Muscle of arm (tissue), 12 donors: Measurements from ENCODE around the gene ICA1. TPM values are rescaled to one million over a fixed set of nuclear protein-coding genes. Genes with fewer than 3 reads are reported as not detected.
"Not testable (repeated sequence)": the region's sequence is repeated elsewhere in the genome, so short reads cannot be mapped to it uniquely, and the experiment has no call there.

ENCODE experiments used
- DNase-seq: peaks from one replicate; pipeline ENCODE4 v3.0.0-alpha.2; 2013
- polyA plus RNA-seq, 12 donors: library from polyadenylated mRNA; unstranded; fragments of 120-200 nt; gene quantifications; one replicate each; pipeline ENCODE4 v1.2.1, GENCODE V29; 2013; ENCODE audit not compliant: insufficient read length in 12 of 12

Gene ICA1
- polyA plus RNA-seq, 12 donors, result 3.0 to 40.9 (median 5.9) TPM; not detected in 1

DNA sequence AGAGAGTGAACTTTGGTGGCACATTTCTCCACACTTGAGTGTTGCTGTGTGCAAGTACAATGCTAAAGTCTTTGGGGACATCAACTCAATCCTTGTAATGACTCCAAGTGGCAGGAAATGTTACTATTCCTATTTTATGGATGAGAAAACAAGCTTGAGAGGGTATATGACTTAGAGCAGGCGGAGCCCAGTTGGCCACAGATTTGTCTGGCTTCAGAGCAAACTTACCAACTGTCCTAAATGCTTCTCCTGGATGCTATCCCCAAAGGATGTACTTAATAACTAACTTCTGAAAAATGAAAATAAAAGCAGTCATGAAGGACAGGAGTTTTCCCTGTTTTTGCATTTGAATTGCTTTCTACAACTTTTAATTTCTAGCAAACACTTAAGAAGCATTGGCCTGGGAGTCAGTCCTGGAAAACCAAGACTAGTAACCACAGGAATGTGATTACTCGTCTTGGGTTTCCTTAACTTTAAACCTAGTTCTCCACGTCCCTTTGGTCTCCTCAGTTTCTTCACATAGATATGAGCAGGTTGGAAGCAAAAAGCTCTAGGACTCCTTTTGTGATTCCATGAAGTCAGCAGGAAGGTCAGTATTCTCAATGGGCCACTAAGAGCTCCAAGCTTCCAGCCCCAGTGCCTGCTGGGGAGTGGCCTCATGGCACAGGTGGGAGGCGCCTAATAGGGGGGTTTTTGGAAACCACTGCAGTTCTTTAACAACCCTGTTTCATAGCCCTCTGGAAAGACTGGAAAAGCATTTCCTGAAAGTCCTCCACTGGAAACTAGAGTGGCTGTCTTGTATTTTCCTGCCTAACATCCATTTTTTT, 152.6 kb downstream of the ICA1 start:
- no peak for DNase-seq

DNA sequence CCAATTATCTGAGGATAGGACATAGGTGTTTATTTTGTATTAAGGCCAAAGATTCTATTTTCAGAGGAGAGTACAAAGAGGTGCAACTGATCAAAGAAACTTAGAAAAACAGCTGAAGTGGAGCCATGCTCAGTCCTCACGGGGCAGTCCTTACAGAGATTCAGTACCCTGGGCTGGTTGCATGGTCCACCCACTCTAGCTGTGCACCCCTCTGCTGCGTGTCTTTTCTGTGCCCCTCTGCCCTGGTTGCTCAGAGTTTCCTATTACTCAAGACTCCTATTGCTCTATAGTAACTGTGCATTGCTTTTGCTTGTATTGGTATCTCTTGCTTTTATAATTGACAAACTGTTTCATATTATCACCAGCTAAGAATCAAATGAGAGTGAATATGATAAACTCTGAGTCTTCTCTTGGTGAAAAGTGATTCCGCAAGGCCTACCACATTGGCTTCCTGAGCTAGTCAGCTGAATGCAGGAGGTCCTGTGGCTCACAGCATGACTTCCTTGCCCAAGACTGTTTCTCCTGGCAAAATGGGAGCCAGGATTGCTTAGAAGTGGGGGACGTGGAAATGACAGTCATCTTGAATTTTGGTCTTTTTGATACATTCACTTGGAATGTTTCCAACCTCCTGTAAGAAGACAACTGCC, 156.4 kb downstream of the ICA1 start:
- DNase-seq, result no peak

DNA sequence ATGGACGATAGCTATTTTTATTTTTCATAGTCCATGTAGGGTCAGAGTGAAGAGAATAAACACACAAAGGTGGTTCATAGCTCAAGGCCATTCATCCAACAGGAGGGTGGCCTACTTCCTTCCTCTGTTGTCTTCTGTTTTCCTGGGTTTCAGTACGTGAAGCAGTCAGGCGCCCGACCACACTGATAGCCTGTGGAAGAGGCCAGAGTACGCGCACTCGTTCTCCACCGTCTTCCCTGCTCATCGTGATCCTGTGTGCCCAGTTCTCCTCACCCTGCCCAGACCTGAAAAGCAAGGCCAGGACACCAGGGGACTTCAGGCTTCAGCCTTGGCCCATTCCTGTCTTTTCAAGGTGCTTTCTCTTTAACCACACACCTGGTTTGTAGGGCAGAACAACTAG, 158.7 kb downstream of the ICA1 start:
- no peak for DNase-seq

DNA sequence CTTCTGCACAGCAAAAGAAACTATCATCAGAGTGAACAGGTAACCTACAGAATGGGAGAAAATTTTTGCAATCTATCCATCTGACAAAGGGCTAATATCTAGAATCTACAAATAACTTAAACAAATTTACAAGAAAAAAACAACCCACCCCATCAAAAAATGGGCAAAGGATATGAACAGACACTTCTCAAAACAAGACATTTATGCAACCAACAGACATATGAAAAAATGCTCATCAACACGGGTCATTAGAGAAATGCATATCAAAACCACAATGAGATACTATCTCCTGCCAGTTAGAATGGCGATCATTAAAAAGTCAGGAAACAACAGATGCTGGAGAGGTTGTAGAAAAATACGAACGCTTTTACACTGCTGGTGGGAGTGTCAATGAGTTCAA, 160.7 kb downstream of the ICA1 start:
- DNase-seq, result not testable (repeated sequence)

DNA sequence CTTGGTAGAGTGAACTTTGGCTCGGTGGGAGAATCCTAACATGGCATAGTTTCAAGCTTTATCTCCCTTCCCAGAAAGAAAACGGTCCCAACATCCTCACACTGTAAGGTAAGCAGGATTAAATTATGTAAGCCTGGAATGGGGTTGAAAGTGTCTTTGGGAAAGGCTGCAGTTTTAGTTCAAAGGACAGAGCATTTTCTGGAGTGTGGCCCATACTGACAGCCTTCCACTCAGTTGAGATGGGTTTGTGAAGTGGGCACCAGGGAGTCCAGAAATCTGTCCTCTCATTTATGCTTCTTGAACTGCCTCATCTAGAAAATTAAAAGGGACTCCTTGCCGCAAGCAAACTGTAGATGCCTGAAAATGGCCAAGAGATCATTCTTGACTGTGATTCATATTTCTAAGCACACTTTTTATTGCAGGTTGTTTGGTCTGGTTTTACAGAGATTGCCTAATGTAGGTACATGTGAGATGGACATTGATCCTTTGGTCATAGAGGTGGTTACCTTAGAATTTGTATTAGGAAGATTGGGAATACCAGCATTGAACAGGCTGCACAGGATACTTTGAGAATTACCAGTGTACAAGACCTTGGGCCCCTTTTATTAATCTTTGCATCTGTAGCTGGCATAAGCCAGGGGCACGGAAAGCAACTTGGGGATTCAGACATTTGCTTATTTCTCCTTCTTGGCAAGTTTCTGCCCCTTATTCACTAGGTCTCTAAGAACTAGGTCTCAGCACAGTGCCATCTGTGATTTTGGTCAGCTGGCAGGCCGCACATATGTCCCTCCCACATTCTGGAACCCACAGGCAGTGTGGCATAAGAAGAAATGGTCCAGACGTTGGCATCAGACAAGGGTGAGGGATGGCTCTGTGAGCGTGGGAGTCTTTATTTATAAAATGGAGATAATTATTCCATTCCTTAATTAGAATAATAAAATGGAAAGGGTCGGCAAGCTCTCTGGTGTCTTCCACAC, 167.5 kb downstream of the ICA1 start:
- no peak for DNase-seq

DNA sequence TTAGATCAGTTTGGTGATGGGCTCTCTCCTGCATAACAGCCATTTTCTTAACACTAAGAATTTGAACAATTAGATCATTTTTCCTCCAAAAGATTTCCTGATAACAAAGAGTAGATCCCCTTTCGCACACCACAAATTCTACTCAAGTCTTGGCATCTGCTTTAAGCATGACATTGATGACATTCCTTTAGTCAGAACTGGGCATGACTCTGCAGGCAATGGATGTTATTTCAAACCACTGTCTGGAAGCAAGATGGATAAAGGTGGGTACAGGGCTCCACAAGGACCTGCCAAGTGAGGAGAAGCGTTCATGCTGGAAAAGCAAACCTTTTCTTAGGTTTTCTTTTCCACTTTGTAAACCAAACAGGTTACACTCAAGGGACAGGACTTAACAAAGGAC, 169.8 kb downstream of the ICA1 start:
- no peak for DNase-seq

DNA sequence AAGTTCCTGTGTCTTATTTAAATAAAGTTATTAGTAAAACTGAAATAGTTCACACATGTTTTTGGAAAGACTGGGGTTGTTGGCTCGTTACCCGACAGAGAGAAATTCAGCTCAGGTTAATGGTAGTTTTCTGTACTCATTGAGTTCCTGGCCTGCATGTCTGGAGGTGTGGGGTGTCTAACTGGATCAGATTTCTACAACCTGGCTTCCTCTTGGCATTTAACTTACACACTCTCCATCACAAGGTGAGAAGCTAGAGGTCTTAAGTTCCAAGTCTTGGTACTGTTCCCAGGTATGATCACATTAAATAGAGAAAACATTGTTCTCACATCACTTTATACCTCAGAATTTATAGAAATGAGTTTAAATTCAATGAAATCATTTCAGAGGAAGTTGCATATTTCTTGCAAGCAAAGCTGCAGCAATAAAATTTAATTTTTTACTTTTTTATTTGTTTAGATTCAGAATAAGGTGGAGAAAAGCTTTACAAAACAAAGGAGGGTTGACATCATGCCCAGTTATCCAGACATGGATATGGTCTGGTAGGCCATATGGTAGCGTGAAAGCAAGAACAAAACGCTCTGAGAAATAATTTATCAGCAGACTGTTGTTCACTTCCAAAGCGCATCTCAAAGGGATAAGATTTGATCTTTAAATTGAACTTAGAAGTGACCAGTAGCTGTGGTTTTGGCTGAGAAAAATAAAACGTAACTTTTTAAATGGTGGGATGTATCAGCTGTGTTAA, 172.8 kb downstream of the ICA1 start:
- DNase-seq, result no peak

DNA sequence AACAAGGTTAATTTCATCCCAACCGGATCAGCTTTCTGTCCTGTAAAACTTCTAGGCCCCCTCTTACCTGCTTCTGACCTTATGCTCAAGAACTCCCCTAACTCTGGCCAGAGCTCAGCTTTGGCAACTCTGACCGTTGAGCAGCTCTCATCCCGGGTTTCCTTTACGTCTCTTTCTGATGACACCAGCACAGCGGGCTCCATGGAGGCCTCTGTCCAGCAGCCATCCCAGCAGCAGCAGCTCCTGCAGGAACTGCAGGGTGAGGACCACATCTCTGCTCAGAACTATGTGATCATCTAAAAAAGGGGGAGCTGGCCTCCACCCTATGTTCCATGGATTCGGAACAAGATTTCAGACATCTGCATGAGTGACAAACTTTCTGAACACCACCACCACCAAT, 175.7 kb downstream of the ICA1 start:
- no peak for DNase-seq

DNA sequence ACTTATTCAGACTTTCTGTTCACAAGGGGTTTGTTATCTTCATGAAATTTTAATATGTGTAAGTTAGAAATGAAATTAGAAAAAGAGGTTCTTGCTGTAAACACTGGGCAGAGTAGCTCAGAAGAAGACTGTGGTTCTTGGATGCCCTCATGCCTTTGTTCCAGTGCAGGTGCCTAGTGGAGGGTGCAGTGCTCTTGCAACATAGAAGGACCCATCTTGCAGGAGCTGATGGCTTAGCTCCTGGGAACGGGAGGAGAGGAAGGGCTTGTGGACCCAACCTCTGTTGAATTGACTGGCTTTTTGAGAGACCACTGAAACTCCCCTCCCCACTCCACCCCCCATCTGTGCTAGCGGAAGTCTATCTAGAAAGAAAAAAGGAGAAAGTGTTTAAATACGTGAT, 176.5 kb downstream of the ICA1 start:
- no peak for DNase-seq

DNA sequence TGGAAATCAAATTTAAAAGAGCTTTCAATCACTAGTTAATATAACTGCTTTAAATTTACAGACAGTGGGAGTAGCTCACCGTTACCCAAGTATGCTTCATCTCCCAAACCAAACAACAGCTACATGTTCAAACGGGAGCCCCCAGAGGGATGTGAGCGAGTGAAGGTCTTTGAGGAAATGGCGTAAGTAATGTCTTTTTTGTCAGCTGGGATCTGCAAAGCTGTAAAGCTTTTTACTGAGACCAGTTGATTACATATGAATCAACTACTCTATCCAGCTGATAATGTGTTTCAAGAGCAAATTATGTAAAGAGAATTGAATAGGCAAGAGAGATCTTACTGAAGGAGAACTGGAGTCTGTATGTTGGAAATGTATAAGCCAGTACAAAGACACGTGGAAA, 177.1 kb downstream of the ICA1 start:
- no peak for DNase-seq

DNA sequence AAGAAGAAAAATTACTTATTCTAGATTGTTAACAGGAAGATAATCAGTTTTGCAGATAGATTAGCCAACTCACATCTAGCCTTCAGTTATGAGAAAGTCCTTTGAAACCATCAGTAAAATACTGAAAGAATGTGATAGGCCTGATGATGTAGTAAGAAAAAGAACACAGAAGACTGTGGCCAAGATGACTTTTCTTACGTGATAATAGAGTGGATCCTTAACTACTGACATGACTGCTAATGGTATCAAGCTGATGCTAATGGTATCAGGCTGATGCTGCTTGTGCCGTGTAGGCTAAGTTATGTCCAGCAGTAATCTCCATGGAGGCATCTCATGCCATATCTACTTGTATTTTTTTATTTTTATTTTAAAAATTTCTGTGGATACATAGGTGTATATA, 179.2 kb downstream of the ICA1 start:
- no peak for DNase-seq

DNA sequence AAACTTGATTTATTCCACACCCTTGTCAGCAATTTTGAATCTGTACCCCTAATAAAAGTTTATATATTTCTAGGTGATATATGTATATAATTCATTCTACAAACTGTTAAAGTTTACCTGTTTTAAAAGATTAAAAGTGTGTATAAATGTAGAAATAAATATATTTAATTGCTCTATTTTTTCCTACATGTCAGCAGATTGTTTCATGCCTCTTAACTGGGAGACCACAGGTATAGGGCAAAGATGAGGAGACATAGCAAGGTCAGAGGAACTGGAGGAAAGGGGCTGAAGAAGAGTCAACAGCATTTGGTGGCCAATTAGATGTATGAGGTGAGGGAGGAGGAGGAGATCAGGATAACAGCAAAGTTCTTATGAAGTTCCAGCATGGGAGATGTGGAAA, 183.5 kb downstream of the ICA1 start:
- no peak for DNase-seq

DNA sequence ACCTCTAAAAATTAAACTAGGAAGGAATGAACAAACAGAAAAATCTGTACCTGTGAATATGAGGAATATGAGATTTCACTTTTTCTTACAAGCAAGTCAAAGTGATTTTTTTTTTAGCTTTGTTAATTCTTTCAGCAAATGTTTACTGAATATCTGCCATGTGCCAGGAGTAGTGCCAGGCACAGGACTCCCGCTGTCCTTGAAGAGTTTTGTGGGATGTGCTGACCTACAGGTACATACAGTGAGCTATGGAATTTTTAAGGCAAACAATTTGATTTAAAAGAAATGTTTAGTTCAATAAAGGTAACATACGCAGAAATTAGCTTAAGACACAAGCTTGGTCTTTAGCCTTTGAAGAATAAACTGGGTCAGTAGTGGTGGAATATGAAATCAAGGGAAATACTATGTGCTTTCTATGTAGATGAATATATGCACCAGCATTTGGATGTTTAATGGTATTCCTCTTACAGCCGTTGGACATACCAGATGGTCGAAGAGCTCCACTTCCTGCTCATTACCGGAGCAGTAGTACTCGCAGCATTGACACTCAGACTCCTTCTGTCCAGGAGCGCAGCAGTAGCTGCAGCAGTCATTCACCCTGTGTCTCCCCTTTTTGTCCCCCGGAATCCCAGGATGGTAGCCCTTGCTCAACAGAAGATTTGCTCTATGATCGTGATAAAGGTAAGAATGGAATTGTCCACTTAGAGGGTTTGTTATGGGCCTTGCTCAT, 191.4 kb downstream of the ICA1 start:
- DNase-seq, result no peak

DNA sequence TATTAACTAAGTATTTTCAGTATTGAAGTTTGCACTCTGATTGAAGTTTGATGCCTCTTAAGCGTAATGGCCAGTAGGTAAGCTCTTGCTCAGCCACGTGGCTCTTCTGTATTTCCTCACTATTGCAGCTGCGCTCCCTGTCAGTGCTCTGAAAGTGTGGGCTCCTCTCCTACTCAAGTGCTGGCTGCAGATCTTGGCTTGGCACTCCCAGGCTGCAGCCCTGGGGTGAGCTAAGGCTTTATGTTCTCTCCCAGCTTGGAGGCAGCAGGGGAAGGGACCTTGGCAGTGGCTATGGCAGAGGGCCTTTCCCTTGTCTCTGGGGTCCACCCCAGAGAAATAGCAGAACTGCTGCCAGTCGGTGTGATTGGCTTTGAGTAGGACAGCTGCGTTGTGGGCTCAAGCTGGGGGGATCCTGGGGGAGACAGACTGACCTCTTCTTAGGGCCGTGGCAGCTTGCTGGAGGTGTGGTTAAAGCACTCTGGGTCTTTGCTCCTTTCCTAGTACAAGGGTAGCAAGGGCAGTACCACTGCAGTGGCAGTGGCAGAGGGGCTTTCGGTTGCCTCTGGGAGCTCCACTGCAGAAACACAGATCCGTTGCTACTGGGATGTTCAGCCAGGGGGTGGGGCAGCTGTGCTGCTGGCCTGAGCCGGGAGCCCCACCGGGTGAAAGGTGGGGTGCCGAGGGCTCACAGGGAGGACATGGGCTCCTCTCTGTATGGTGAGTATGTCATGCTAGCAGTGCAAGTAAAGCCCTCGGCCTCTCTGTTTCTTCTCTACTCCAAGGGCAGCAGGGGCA, 192.9 kb downstream of the ICA1 start:
- no peak for DNase-seq

DNA sequence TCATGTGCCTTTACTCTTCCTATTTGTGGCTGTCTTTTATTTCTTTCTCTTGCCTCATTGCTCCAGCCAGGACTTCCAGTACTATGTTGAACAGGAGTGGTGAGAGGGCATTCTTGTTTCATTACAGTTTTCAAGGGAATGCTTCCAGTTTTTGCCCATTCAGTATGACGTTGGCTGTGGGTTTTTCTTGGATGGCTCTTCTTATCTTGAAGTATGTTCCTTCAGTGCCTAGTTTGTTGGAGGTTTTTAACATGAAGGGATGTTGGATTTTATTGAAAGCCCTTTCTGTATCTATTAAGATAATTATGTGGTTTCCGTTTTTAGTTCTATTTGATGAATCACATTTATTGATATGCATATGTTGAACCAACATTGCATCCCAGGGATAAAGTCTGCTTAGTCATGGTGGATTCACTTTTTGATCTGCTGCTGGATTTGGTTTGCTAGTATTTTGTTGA, 196.6 kb downstream of the ICA1 start:
- DNase-seq, result no peak

DNA sequence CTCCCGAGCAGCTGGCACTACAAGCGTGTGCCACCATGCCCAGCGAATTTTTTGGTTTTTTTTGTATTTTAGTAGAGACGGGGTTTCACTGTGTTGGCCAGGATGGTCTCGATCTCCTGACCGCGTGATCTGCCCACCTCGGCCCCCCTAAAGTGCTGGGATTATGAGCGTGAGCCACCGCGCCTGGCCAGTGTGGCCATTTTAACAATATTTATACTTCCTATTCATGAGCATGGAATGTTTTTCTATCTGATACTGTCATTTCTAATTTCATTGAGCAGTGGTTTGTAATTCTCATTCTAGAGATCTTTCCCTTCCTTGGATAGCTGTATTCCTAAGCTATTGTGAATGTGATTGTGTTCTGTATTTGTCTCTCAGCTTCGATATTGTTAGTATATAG, 197.1 kb downstream of the ICA1 start:
- DNase-seq, result no peak

DNA sequence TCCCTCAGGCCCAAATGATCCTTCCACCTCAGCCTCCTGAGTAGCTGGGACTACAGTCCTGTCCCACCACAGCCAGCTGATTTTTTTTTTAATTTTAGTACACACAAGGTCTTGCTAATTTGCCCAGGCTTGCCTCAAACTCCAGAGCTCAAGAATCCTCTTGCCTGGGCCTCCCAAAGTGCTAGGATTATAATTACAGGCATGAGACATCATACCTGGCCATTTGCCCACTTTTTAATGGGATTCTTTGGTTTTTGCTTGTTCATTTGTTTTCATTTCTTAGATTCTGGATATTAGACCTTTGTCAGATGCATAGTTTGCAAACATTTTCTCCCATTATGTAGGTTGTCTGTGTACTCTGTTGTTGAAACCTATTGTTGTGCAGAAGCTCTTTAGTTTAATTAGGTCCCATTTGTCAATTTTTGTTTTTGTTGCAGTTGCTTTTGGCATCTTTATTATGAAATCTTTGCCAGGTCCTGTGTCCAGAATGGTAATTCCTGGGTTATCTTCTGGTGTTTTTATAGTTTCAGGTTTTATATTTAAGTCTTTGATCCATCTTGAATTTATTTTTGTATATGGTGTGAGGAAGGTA, 198.2 kb downstream of the ICA1 start:
- no peak for DNase-seq

DNA sequence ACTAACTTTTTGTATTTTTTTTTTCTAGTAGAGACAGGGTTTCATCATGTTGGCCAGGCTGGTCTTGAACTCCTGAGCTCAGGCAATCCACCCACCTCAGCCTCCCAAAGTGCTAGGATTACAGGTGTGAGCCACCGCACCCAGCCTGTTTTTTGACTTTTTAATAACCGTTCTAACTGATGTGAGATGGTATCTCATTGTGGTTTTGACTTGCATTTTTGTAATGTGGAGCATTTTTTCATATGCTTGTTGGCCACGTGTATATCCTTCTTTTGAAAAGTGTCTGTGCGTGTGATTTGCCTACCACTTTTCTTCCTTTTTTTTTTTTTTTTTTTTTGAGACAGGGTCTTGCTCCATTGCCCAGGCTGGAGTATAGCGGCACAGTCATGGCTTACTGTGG, 198.7 kb downstream of the ICA1 start:
- DNase-seq, result not testable (repeated sequence)
